Measurements from ENCODE around the gene PTPN4.
"Not testable (repeated sequence)": the region's sequence is repeated elsewhere in the genome, so short reads cannot be mapped to it uniquely, and the experiment has no call there.

Gene PTPN4

GRCh38 chr2:119765433-119766002 lies 5.8 kb downstream of the PTPN4 start:
- no peak for DNase-seq

- no peak for DNase-seq
These were observed 7.2 kb downstream of the PTPN4 start for GRCh38 chr2:119766944-119767343.

- DNase-seq, result no peak
These were observed 9.0 kb downstream of the PTPN4 start for GRCh38 chr2:119768742-119769141.

- no peak for DNase-seq
These were observed 9.9 kb downstream of the PTPN4 start for GRCh38 chr2:119769645-119770044.

- no peak for DNase-seq
These were observed 11.6 kb downstream of the PTPN4 start for GRCh38 chr2:119771331-119771730.

GRCh38 chr2:119772128-119772527 lies 12.4 kb downstream of the PTPN4 start:
- DNase-seq, result no peak

GRCh38 chr2:119772767-119773166 lies 13.0 kb downstream of the PTPN4 start:
- no peak for DNase-seq

- no peak for DNase-seq
These were observed 14.3 kb downstream of the PTPN4 start for GRCh38 chr2:119774026-119774425.

GRCh38 chr2:119775102-119775501 lies 15.4 kb downstream of the PTPN4 start:
- no peak for DNase-seq

GRCh38 chr2:119782308-119783027 lies 22.7 kb downstream of the PTPN4 start:
- DNase-seq, result no peak

GRCh38 chr2:119784876-119785275 lies 25.2 kb downstream of the PTPN4 start:
- DNase-seq, result no peak

GRCh38 chr2:119786295-119786694 lies 26.6 kb downstream of the PTPN4 start:
- no peak for DNase-seq

- DNase-seq, result no peak
These were observed 29.0 kb downstream of the PTPN4 start for GRCh38 chr2:119788752-119789151.

- no peak for DNase-seq
These were observed 30.7 kb downstream of the PTPN4 start for GRCh38 chr2:119790466-119790865.

- no peak for DNase-seq
These were observed 33.2 kb downstream of the PTPN4 start for GRCh38 chr2:119792907-119793312.

GRCh38 chr2:119794237-119794636 lies 34.5 kb downstream of the PTPN4 start:
- no peak for DNase-seq

GRCh38 chr2:119795309-119796303 lies 35.9 kb downstream of the PTPN4 start:
- no peak for DNase-seq

- DNase-seq, result no peak
These were observed 40.7 kb downstream of the PTPN4 start for GRCh38 chr2:119800376-119800902.

- DNase-seq, result no peak
These were observed 41.3 kb downstream of the PTPN4 start for GRCh38 chr2:119801040-119801439.

- DNase-seq, result not testable (repeated sequence)
These were observed 42.3 kb downstream of the PTPN4 start for GRCh38 chr2:119801989-119802388.

- no peak for DNase-seq
These were observed 43.4 kb downstream of the PTPN4 start for GRCh38 chr2:119803101-119803500.

GRCh38 chr2:119804409-119804808 lies 44.7 kb downstream of the PTPN4 start:
- DNase-seq, result not testable (repeated sequence)

- DNase-seq, result no peak
These were observed 48.9 kb downstream of the PTPN4 start for GRCh38 chr2:119808516-119809147.
